Muscle of leg (tissue), 11 donors: ENCODE measurements around the gene TNRC18. TPM values are rescaled to one million over a fixed set of nuclear protein-coding genes. Genes with fewer than 3 reads are reported as not detected.
"Not testable (repeated sequence)": the region's sequence is repeated elsewhere in the genome, so short reads cannot be mapped to it uniquely, and the experiment has no call there.

Source experiments
- DNase-seq: peaks from one replicate; pipeline ENCODE4 v3.0.0; 2013
- H3K27ac ChIP-seq: one replicate; pipeline ENCODE4 v1.5.1; 2013; ENCODE audit warnings: mild to moderate bottlenecking, low read length, control low read depth
- H3K27me3 ChIP-seq: one replicate; pipeline ENCODE4 v1.6.1; 2013; ENCODE audit warnings: low read length; ENCODE audit not compliant: control insufficient read depth, insufficient read depth
- H3K36me3 ChIP-seq: one replicate; pipeline ENCODE4 v1.6.1; 2013; ENCODE audit warnings: low read length; ENCODE audit not compliant: control insufficient read depth, insufficient read depth
- H3K4me1 ChIP-seq: one replicate; pipeline ENCODE4 v1.6.1; 2013; ENCODE audit warnings: low read length; ENCODE audit not compliant: control insufficient read depth, insufficient read depth
- H3K4me3 ChIP-seq: one replicate; pipeline ENCODE4 v1.5.1; 2013; ENCODE audit warnings: low read length, control low read depth
- H3K9me3 ChIP-seq: replicated peaks from 2 replicates; pipeline ENCODE4 v1.6.1; 2013; ENCODE audit warnings: low read depth, low read length; ENCODE audit not compliant: control insufficient read depth
- WGBS: methylation state at CpG from one replicate; pipeline ENCODE4 v1.1.5; 2013; ENCODE audit warnings: missing lambda C conversion rate; ENCODE audit not compliant: insufficient coverage; 5-methylcytosine and 5-hydroxymethylcytosine counted together
- polyA plus RNA-seq, 8 donors: library from polyadenylated mRNA; unstranded; fragments of 120-200 nt; gene quantifications; one replicate each; pipeline versions ENCODE4 v1.2.1 to v1.2.3, GENCODE V29; 2013; ENCODE audit warnings: inconsistent platforms in 1 of 8, low replicate concordance in 1 of 8; ENCODE audit not compliant: insufficient read length in 8 of 8, insufficient read depth in 1 of 8
- total RNA-seq: library from RNA; stranded (reverse); fragments of 120-200 nt; gene quantifications from one replicate; pipeline ENCODE4 v1.2.4, GENCODE V29; 2013

TNRC18 gene
- total and polyA plus RNA-seq, 9 donors = 18.3 to 81.3 (median 56.6) TPM

- Histone ChIP-seq H3K36me3 (peaks cover 75% of the 10 kb centered on the region), H3K4me3 (no peak overlapping the region), H3K9me3 (peaks cover 48% of the 10 kb centered on the region), H3K4me1 (no peaks in the 10 kb centered on the region), H3K27me3 (peaks cover 3% of the 10 kb centered on the region), H3K27ac (no peak overlapping the region)
- DNase-seq = no peak
- no CpG with 5 or more reads among the region's 2 CpGs for WGBS
Observed at GRCh38 chr7:5339955-5340354, 83.7 kb downstream of the TNRC18 start.

GRCh38 chr7:5337047-5337446 is 86.6 kb downstream of the TNRC18 start:
- peaks cover 67% of the 10 kb centered on the region for H3K36me3 ChIP-seq
- no peak for DNase-seq
- no peaks in the 10 kb centered on the region for H3K4me1 ChIP-seq
- WGBS = no CpG with 5 or more reads among the region's 11 CpGs
- peaks cover 24% of the 10 kb centered on the region for H3K9me3 ChIP-seq
- no peak overlapping the region for H3K4me3 ChIP-seq
- no peaks in the 10 kb centered on the region for H3K27me3 ChIP-seq
- H3K27ac ChIP-seq = no peak overlapping the region

GRCh38 chr7:5334671-5335070 is 89.0 kb downstream of the TNRC18 start:
- WGBS = 88% methylated on average over 4 of the region's 8 CpGs

GRCh38 chr7:5333121-5334045 is 90.3 kb downstream of the TNRC18 start:
- no peaks in the 10 kb centered on the region for H3K27me3 ChIP-seq
- H3K9me3 ChIP-seq = peaks cover 15% of the 10 kb centered on the region
- no peak overlapping the region for H3K27ac ChIP-seq
- no peak overlapping the region for H3K4me3 ChIP-seq
- H3K4me1 ChIP-seq = no peaks in the 10 kb centered on the region
- no peak for DNase-seq
- 83% methylated on average over 24 of the region's 32 CpGs for WGBS
- H3K36me3 ChIP-seq = peaks cover 70% of the 10 kb centered on the region

More at GRCh38 chr7:5334671-5335070, 89.0 kb downstream of the TNRC18 start:
- Histone ChIP-seq H3K4me1 (no peaks in the 10 kb centered on the region), H3K27me3 (no peaks in the 10 kb centered on the region), H3K27ac (no peak overlapping the region), H3K36me3 (peaks cover 77% of the 10 kb centered on the region), H3K4me3 (no peak overlapping the region), H3K9me3 (peaks cover 15% of the 10 kb centered on the region)
- no peak for DNase-seq

- WGBS = 79% methylated on average over 41 of the region's 43 CpGs
- Histone ChIP-seq H3K4me1 (peaks cover 2% of the 10 kb centered on the region), H3K36me3 (peaks cover 67% of the 10 kb centered on the region), H3K27me3 (no peaks in the 10 kb centered on the region), H3K27ac (no peak overlapping the region), H3K9me3 (peaks cover 15% of the 10 kb centered on the region), H3K4me3 (no peak overlapping the region)
- DNase-seq = no peak
Observed at GRCh38 chr7:5332579-5332978, 91.1 kb downstream of the TNRC18 start.

GRCh38 chr7:5330288-5330687 is 93.3 kb downstream of the TNRC18 start:
- H3K27me3 ChIP-seq = no peaks in the 10 kb centered on the region
- peaks cover 2% of the 10 kb centered on the region for H3K4me1 ChIP-seq
- H3K9me3 ChIP-seq = no peaks in the 10 kb centered on the region
- H3K4me3 ChIP-seq = no peak overlapping the region
- no peak for DNase-seq
- H3K27ac ChIP-seq = no peak overlapping the region
- H3K36me3 ChIP-seq = peaks cover 55% of the 10 kb centered on the region
- WGBS = no CpG with 5 or more reads among the region's 3 CpGs

GRCh38 chr7:5324961-5325360 is 98.7 kb downstream of the TNRC18 start:
- H3K4me3 ChIP-seq = no peak overlapping the region
- DNase-seq = no peak
- no peaks in the 10 kb centered on the region for H3K27me3 ChIP-seq
- peaks cover 3% of the 10 kb centered on the region for H3K9me3 ChIP-seq
- 100% methylated on average over 1 of the region's 10 CpGs for WGBS
- H3K27ac ChIP-seq = no peak overlapping the region
- H3K36me3 ChIP-seq = peaks cover 55% of the 10 kb centered on the region
- peaks cover 2% of the 10 kb centered on the region for H3K4me1 ChIP-seq

GRCh38 chr7:5323800-5324781 is 99.5 kb downstream of the TNRC18 start:
- peaks cover 55% of the 10 kb centered on the region for H3K36me3 ChIP-seq
- not testable (repeated sequence) for H3K27me3 ChIP-seq, H3K27ac ChIP-seq, H3K4me3 ChIP-seq, H3K9me3 ChIP-seq, H3K4me1 ChIP-seq, DNase-seq
- WGBS = 90% methylated on average over 21 of the region's 31 CpGs

- 84% methylated on average over 27 of the region's 29 CpGs for WGBS
- no peak for DNase-seq
- H3K9me3 ChIP-seq = peaks cover 12% of the 10 kb centered on the region
- no peak overlapping the region for H3K4me3 ChIP-seq
- H3K36me3 ChIP-seq = peaks cover 63% of the 10 kb centered on the region
- H3K4me1 ChIP-seq = no peaks in the 10 kb centered on the region
- no peak overlapping the region for H3K27ac ChIP-seq
- no peaks in the 10 kb centered on the region for H3K27me3 ChIP-seq
Observed at GRCh38 chr7:5322621-5323410, 100.8 kb downstream of the TNRC18 start.
